B cell (primary cell): Measurements from ENCODE around the gene PLD4.

Source experiments
- CTCF ChIP-seq: fragments of 200-600 bp; IDR thresholded peaks from one replicate; pipeline ENCODE4 v1.8.0; 2022; ENCODE audit warnings: antibody characterized with exemption, mild to moderate bottlenecking
- EZH2 ChIP-seq: IDR thresholded peaks from 2 replicates; pipeline ENCODE4 v1.6.1; 2012; ENCODE audit warnings: borderline replicate concordance, low read depth, mild to moderate bottlenecking, moderate library complexity, low read length; ENCODE audit not compliant: insufficient read depth, poor library complexity, severe bottlenecking

- TF ChIP-seq CTCF: no peak
- no peak for TF ChIP-seq EZH2
Measured at GRCh38 chr14:104924421-104925213, at the start of gene PLD4.
